ENCODE measurements around the gene KDM2B. TPM values are rescaled to one million over a fixed set of nuclear protein-coding genes. Genes with fewer than 3 reads are reported as not detected.

Gene KDM2B
- total and polyA plus RNA-seq, 2 experiments from 2014 or later = 13.6 to 22.7 TPM

DNA sequence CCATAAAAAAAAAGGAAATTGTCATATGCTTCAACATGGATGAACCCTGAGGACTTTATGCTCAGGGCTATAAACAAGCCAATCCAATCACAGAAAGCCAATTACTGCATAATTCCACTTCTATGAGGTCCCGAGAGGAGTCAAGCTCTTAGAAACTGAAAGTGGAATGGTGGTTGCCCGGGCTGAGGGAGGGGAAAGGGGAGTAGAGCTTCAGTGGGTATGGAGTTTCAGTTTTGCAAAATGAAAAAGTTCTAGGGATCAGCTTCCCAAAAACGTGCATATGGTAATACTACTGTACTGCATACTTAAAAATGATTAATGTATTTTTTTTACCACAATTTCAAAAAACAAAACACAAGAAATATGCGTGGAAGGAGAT lies 128.9 kb downstream of the KDM2B start:
- Histone ChIP-seq H3K4me1 (ENCODE audit: insufficient read depth) (peaks cover 6% of the 10 kb centered on the region), H3K4me3 (no peak overlapping the region), H2AFZ (no peak overlapping the region), H3K36me3 (replicated peaks; ENCODE audit: insufficient read depth, low read depth) (no peaks in the 10 kb centered on the region), H3K4me2 (peak overlapping the region; percentile 37), H3K27ac (peak overlapping the region; percentile 40), H4K20me1 (ENCODE audit: insufficient read depth, poor library complexity, severe bottlenecking) (no peaks in the 10 kb centered on the region), H3K79me2 (peaks cover 18% of the 10 kb centered on the region), H3K9me2 (replicated peaks; ENCODE audit: insufficient read depth) (no peaks in the 10 kb centered on the region), H3K27me3 (no peaks in the 10 kb centered on the region), H3K9me3 (ENCODE audit: low read depth) (no peaks in the 10 kb centered on the region)
- no peak for DNase-seq (ENCODE audit: low spot score)
- TF ChIP-seq, protein P1, sequence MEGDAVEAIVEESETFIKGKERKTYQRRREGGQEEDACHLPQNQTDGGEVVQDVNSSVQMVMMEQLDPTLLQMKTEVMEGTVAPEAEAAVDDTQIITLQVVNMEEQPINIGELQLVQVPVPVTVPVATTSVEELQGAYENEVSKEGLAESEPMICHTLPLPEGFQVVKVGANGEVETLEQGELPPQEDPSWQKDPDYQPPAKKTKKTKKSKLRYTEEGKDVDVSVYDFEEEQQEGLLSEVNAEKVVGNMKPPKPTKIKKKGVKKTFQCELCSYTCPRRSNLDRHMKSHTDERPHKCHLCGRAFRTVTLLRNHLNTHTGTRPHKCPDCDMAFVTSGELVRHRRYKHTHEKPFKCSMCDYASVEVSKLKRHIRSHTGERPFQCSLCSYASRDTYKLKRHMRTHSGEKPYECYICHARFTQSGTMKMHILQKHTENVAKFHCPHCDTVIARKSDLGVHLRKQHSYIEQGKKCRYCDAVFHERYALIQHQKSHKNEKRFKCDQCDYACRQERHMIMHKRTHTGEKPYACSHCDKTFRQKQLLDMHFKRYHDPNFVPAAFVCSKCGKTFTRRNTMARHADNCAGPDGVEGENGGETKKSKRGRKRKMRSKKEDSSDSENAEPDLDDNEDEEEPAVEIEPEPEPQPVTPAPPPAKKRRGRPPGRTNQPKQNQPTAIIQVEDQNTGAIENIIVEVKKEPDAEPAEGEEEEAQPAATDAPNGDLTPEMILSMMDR (IDR thresholded peaks at IDR 0.05; ENCODE audit: poor library complexity) = no peak
- no peak for TF ChIP-seq EZH2phosphoT487 (IDR thresholded peaks at IDR 0.05; ENCODE audit: low read depth, severe bottlenecking, unreplicated experiment)
- no peak for TF ChIP-seq EZH2 (IDR thresholded peaks at IDR 0.05; ENCODE audit: borderline replicate concordance)
- WGBS (ENCODE audit: low lambda C conversion rate, missing lambda C conversion rate) = 87% methylated on average over 4 of the region's 4 CpGs

- Histone ChIP-seq H3K36me3 (replicated peaks; ENCODE audit: insufficient read depth, low read depth) (no peaks in the 10 kb centered on the region), H3K9me2 (replicated peaks; ENCODE audit: insufficient read depth) (no peaks in the 10 kb centered on the region)
- WGBS (ENCODE audit: low lambda C conversion rate, missing lambda C conversion rate) = 93% methylated on average over 12 of the region's 16 CpGs
Measured at GRCh38 chr12:121448771-121449315, 132.0 kb downstream of the KDM2B start.

DNA sequence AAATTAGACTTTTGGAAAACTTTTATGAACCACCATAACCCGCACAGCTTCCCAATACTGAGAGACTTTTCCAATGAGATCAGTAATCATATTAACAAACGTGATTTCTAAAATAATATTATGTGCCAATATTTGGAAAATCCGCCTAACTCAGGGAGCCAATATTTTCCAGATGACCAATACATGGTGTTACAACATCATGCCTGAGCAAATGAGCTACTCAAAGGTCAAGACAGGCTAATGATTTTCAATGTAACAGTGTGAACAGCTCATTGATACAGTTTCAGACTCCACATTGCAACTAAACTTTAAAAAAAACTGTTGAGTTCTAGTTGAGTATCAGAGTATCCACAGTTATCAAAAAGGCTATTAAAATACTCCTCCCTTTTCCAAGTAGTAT lies 134.1 kb downstream of the KDM2B start:
- Histone ChIP-seq H3K27ac (no peak overlapping the region), H3K4me3 (no peak overlapping the region), H3K27me3 (no peaks in the 10 kb centered on the region), H3K4me2 (no peak overlapping the region), H3K36me3 (replicated peaks; ENCODE audit: insufficient read depth, low read depth) (no peaks in the 10 kb centered on the region), H2AFZ (no peak overlapping the region), H3K4me1 (ENCODE audit: insufficient read depth) (no peaks in the 10 kb centered on the region), H3K9me3 (ENCODE audit: low read depth) (no peaks in the 10 kb centered on the region), H4K20me1 (ENCODE audit: insufficient read depth, poor library complexity, severe bottlenecking) (no peaks in the 10 kb centered on the region), H3K79me2 (no peaks in the 10 kb centered on the region), H3K9me2 (replicated peaks; ENCODE audit: insufficient read depth) (no peaks in the 10 kb centered on the region)
- DNase-seq (ENCODE audit: low spot score) = no peak
- TF ChIP-seq, protein P1 (IDR thresholded peaks at IDR 0.05; ENCODE audit: poor library complexity) = no peak
- no peak for TF ChIP-seq EZH2 (IDR thresholded peaks at IDR 0.05; ENCODE audit: borderline replicate concordance)
- no peak for TF ChIP-seq EZH2phosphoT487 (IDR thresholded peaks at IDR 0.05; ENCODE audit: low read depth, severe bottlenecking, unreplicated experiment)
- WGBS (ENCODE audit: low lambda C conversion rate, missing lambda C conversion rate) = 97% methylated on average over 3 of the region's 3 CpGs

More at GRCh38 chr12:121448771-121449315, 132.0 kb downstream of the KDM2B start:
- TF ChIP-seq EZH2 (IDR thresholded peaks at IDR 0.05; ENCODE audit: borderline replicate concordance) = no peak
- no peak for TF ChIP-seq EZH2phosphoT487 (IDR thresholded peaks at IDR 0.05; ENCODE audit: low read depth, severe bottlenecking, unreplicated experiment)
- TF ChIP-seq, protein P1 (IDR thresholded peaks at IDR 0.05; ENCODE audit: poor library complexity) = no peak
- no peaks in the 10 kb centered on the region for H3K27me3 ChIP-seq
- no peak overlapping the region for H3K4me2 ChIP-seq
- H3K9me3 ChIP-seq (ENCODE audit: low read depth) = no peaks in the 10 kb centered on the region
- H3K79me2 ChIP-seq = no peaks in the 10 kb centered on the region
- H4K20me1 ChIP-seq (ENCODE audit: insufficient read depth, poor library complexity, severe bottlenecking) = no peaks in the 10 kb centered on the region
- DNase-seq (ENCODE audit: low spot score) = no peak
- H3K4me1 ChIP-seq (ENCODE audit: insufficient read depth) = peaks cover 6% of the 10 kb centered on the region
- no peak overlapping the region for H3K27ac ChIP-seq
- H3K4me3 ChIP-seq = no peak overlapping the region
- no peak overlapping the region for H2AFZ ChIP-seq
